ENCODE results near the gene CASZ1. TPM values are rescaled to one million over a fixed set of nuclear protein-coding genes. Genes with fewer than 3 reads are reported as not detected.

CASZ1 gene
- total and polyA plus RNA-seq, 2 donors (not counting 3 experiments of a cell fraction or from before 2014, with no cell fraction given) = 1.5 to 5.2 TPM

- ChIA-PET CTCF (no interaction called here), POLR2A (no interaction called here)
- H3K79me2 ChIP-seq (ENCODE audit: control insufficient read depth, insufficient read depth, low read length) = no peaks in the 10 kb centered on the region
- H4K20me1 ChIP-seq (replicated peaks; ENCODE audit: control insufficient read depth, extremely low read depth, insufficient read depth, low read length) = no peaks in the 10 kb centered on the region
- intact Hi-C loops (cut with micrococcal nuclease) (no loop called here), dilution Hi-C loops (cut with MboI; ENCODE audit: extremely low pct_ligation_motif_present, low sequenced_read_pairs) (no loop called here)
- H3K4me1 ChIP-seq (ENCODE audit: control insufficient read depth, extremely low read depth, insufficient read depth, low read length) = no peaks in the 10 kb centered on the region
- no peak overlapping the region for H3K4me3 ChIP-seq (replicated peaks in 1 of 3; ENCODE audit: insufficient read depth in 1 of 3, low read depth in 1 of 3, low read length in 3 of 3)
- no TSS peak for BruUV-seq (replicated peaks)
- H3K36me3 ChIP-seq (ENCODE audit: control insufficient read depth in 2 of 2, extremely low read depth in 1 of 2, insufficient read depth in 2 of 2, low read length in 2 of 2) = no peaks in the 10 kb centered on the region
- TF ChIP-seq MAX (IDR thresholded peaks at IDR 0.05; ENCODE audit: insufficient read depth, insufficient read length) = no peak
- no peak for TF ChIP-seq GATA2 (IDR thresholded peaks at IDR 0.05; ENCODE audit: insufficient read depth, insufficient read length, low read depth, low read length)
- TF ChIP-seq POLR2AphosphoS5 (IDR thresholded peaks at IDR 0.05; ENCODE audit: insufficient read depth, low read depth, low read length) = no peak
- no peak for TF ChIP-seq POLR2A (IDR thresholded peaks at IDR 0.05; ENCODE audit: low read depth, low read length)
- no peak for TF ChIP-seq EZH2 (IDR thresholded peaks at IDR 0.05; ENCODE audit: borderline replicate concordance, low read depth, low read length, severe bottlenecking)
- TF ChIP-seq CTCF (IDR thresholded peaks at IDR 0.05; ENCODE audit: extremely low read depth in 1 of 2, insufficient read depth in 1 of 2, low read depth in 1 of 2, low read length in 2 of 2) = no peak
- no peak for TF ChIP-seq MYC (IDR thresholded peaks at IDR 0.05; ENCODE audit: low read depth, low read length)
- no peak for TF ChIP-seq JUN (IDR thresholded peaks at IDR 0.05; ENCODE audit: borderline replicate concordance, insufficient read depth, insufficient read length, low read depth)
- no peak for TF ChIP-seq FOS (IDR thresholded peaks at IDR 0.05; ENCODE audit: borderline replicate concordance, insufficient read depth, low read length)
- no peak overlapping the region for H3K4me2 ChIP-seq (ENCODE audit: insufficient read depth, low read length)
- H3K9ac ChIP-seq (replicated peaks; ENCODE audit: extremely low read depth, insufficient read depth, low read length) = no peak overlapping the region
- H2AFZ ChIP-seq (ENCODE audit: low read depth, low read length) = no peak overlapping the region
- no peaks in the 10 kb centered on the region for H3K9me1 ChIP-seq (replicated peaks; ENCODE audit: control insufficient read depth, extremely low read depth, insufficient read depth, low read length)
- H3K9me3 ChIP-seq (replicated peaks; ENCODE audit: control insufficient read depth, insufficient read depth, low read length) = no peaks in the 10 kb centered on the region
- DNase-seq (ENCODE audit: low read depth, low spot score) (no peak), FAIRE-seq (no peak)
- H3K27me3 ChIP-seq (ENCODE audit: control insufficient read depth in 2 of 2, insufficient read depth in 2 of 2, low read length in 2 of 2) = no peaks in the 10 kb centered on the region
- no peak overlapping the region for H3K27ac ChIP-seq (ENCODE audit: insufficient read depth, low read depth, low read length)
These were observed 73.6 kb downstream of the CASZ1 start for GRCh38 chr1:10722803-10723202.
